H9 (cell line): ENCODE data around the gene MED22. TPM values are rescaled to one million over a fixed set of nuclear protein-coding genes. Genes with fewer than 3 reads are reported as not detected.

Experiments used
- DNase-seq: peaks from one replicate; pipeline ENCODE4 v3.0.0-alpha.2; 2017
- H2AFZ ChIP-seq: one replicate; pipeline ENCODE4 v1.6.1; 2013; ENCODE audit warnings: mild to moderate bottlenecking, low read length, control low read depth, moderate library complexity
- H2AK5ac ChIP-seq: 2 replicates; pipeline ENCODE4 v1.6.1; 2013; ENCODE audit warnings: low read length, control low read depth, mixed read lengths; ENCODE audit not compliant: insufficient read length
- H2BK120ac ChIP-seq: one replicate; pipeline ENCODE4 v1.6.1; 2013; ENCODE audit warnings: low read depth, mild to moderate bottlenecking, low read length, control low read depth, inconsistent platforms; ENCODE audit not compliant: poor library complexity, severe bottlenecking
- H2BK12ac ChIP-seq: 2 replicates; pipeline ENCODE4 v1.6.1; 2013; ENCODE audit warnings: low read length, control low read depth, mixed read lengths, low read depth; ENCODE audit not compliant: insufficient read length
- H2BK15ac ChIP-seq: 2 replicates; pipeline ENCODE4 v1.6.1; 2013; ENCODE audit warnings: low read depth, low read length, control low read depth
- H2BK20ac ChIP-seq: one replicate; pipeline ENCODE4 v1.6.1; 2013; ENCODE audit warnings: low read depth, mild to moderate bottlenecking, low read length, control low read depth, inconsistent platforms; ENCODE audit not compliant: poor library complexity, severe bottlenecking
- H2BK5ac ChIP-seq: 2 replicates; pipeline ENCODE4 v1.6.1; 2013; ENCODE audit warnings: low read length, control low read depth, mixed read lengths; ENCODE audit not compliant: insufficient read length
- H3K14ac ChIP-seq: 2 replicates; pipeline ENCODE4 v1.6.1; 2013; ENCODE audit warnings: low read length, control low read depth; ENCODE audit not compliant: insufficient read depth
- H3K18ac ChIP-seq: 2 replicates; pipeline ENCODE4 v1.6.1; 2013; ENCODE audit warnings: low read depth, mild to moderate bottlenecking, mixed read lengths, low read length, control low read depth; ENCODE audit not compliant: insufficient read length
- H3K23ac ChIP-seq: 2 replicates; pipeline ENCODE4 v1.6.1; 2013; ENCODE audit warnings: low read length, control low read depth, mixed read lengths, low read depth; ENCODE audit not compliant: insufficient read length
- H3K23me2 ChIP-seq: 2 replicates; pipeline ENCODE4 v1.6.1; 2013; ENCODE audit warnings: low read depth, mild to moderate bottlenecking, mixed read lengths, low read length, control low read depth; ENCODE audit not compliant: insufficient read length, poor library complexity, severe bottlenecking
- H3K27ac ChIP-seq: 2 replicates; pipeline ENCODE4 v1.5.1; 2013; ENCODE audit warnings: low read length, control low read depth, mixed read lengths, low read depth; ENCODE audit not compliant: insufficient read length
- H3K27me3 ChIP-seq: 2 replicates; pipeline ENCODE4 v1.6.1; 2013; ENCODE audit warnings: low read length, control low read depth, inconsistent platforms; ENCODE audit not compliant: insufficient read depth
- H3K4ac ChIP-seq: 2 replicates; pipeline ENCODE4 v1.6.1; 2013; ENCODE audit warnings: low read depth, mild to moderate bottlenecking, control low read depth, inconsistent platforms, low read length, moderate library complexity
- H3K4me1 ChIP-seq: 2 replicates; pipeline ENCODE4 v1.6.1; 2013; ENCODE audit warnings: low read length, control low read depth, inconsistent platforms; ENCODE audit not compliant: insufficient read depth
- H3K4me2 ChIP-seq: 2 replicates; pipeline ENCODE4 v1.6.1; 2013; ENCODE audit warnings: low read length, control low read depth, mixed read lengths; ENCODE audit not compliant: insufficient read length, insufficient read depth
- H3K56ac ChIP-seq: 2 replicates; pipeline ENCODE4 v1.6.1; 2013; ENCODE audit warnings: low read depth, mild to moderate bottlenecking, mixed read lengths, low read length, control low read depth; ENCODE audit not compliant: insufficient read length
- H3K79me1 ChIP-seq: 2 replicates; pipeline ENCODE4 v1.6.1; 2013; ENCODE audit warnings: low read depth, mild to moderate bottlenecking, moderate library complexity, low read length, control low read depth, inconsistent platforms; ENCODE audit not compliant: insufficient read depth, poor library complexity, severe bottlenecking
- H3K79me2 ChIP-seq: 2 replicates; pipeline ENCODE4 v1.6.1; 2013; ENCODE audit warnings: low read length, control low read depth, inconsistent platforms; ENCODE audit not compliant: insufficient read depth
- H3K9ac ChIP-seq: 2 replicates; pipeline ENCODE4 v1.6.1; 2013; ENCODE audit warnings: low read length, control low read depth, mixed read lengths; ENCODE audit not compliant: insufficient read length; ENCODE audit errors: extremely low read depth
- H3K9me3 ChIP-seq: one replicate; pipeline ENCODE4 v1.6.1; 2013; ENCODE audit warnings: low read depth, low read length, inconsistent platforms; ENCODE audit not compliant: control insufficient read depth
- H3T11ph ChIP-seq: one replicate; pipeline ENCODE4 v1.6.1; 2013; ENCODE audit warnings: mild to moderate bottlenecking, low read length, control low read depth, inconsistent platforms
- H4K20me1 ChIP-seq: one replicate; pipeline ENCODE4 v1.6.1; 2013; ENCODE audit not compliant: control insufficient read depth, insufficient read length, insufficient read depth
- H4K5ac ChIP-seq: 2 replicates; pipeline ENCODE4 v1.6.1; 2013; ENCODE audit warnings: low read depth, mild to moderate bottlenecking, mixed read lengths, low read length, control low read depth; ENCODE audit not compliant: insufficient read length
- H4K8ac ChIP-seq: replicated peaks from 2 replicates; pipeline ENCODE4 v1.6.1; 2013; ENCODE audit warnings: low read length, control low read depth, mixed read lengths, low read depth; ENCODE audit not compliant: insufficient read length
- H4K91ac ChIP-seq: 2 replicates; pipeline ENCODE4 v1.6.1; 2013; ENCODE audit warnings: low read depth, mild to moderate bottlenecking, moderate library complexity, mixed read lengths, low read length, control low read depth; ENCODE audit not compliant: insufficient read length
- H3K27ac Mint-ChIP-seq, 3 experiments: 2 replicates in 2 of 3; 3 replicates in 1 of 3; pipeline ENCODE4 v1.8.0; 2020 to 2021; ENCODE audit warnings: mixed read lengths in 3 of 3, mild to moderate bottlenecking in 1 of 3, moderate library complexity in 1 of 3
- H3K27me3 Mint-ChIP-seq: 2 replicates; pipeline ENCODE4 v1.8.0; 2021; ENCODE audit warnings: low read depth, mild to moderate bottlenecking, moderate library complexity, mixed read lengths
- H3K36me3 Mint-ChIP-seq, 3 experiments: 2 replicates in 2 of 3; 3 replicates in 1 of 3; pipeline ENCODE4 v1.8.0; 2020 to 2021; ENCODE audit warnings: low read depth in 3 of 3, mixed read lengths in 3 of 3; ENCODE audit not compliant: insufficient read depth in 1 of 3
- H3K4me1 Mint-ChIP-seq, 2 experiments: 2 replicates each; pipeline ENCODE4 v1.8.0; 2020; ENCODE audit warnings: mixed read lengths in 2 of 2
- H3K4me3 Mint-ChIP-seq, 2 experiments: 2 replicates in 1 of 2; 3 replicates in 1 of 2; pipeline ENCODE4 v1.8.0; 2020 to 2021; ENCODE audit warnings: mild to moderate bottlenecking in 2 of 2, mixed read lengths in 2 of 2, moderate library complexity in 1 of 2
- H3K9me3 Mint-ChIP-seq, 2 experiments: 2 replicates in 1 of 2; 3 replicates in 1 of 2; pipeline ENCODE4 v1.8.0; 2020; ENCODE audit warnings: mild to moderate bottlenecking in 2 of 2, mixed read lengths in 2 of 2, moderate library complexity in 1 of 2
- CTCF ChIP-seq: fragments of 200-600 bp; sonication (generic); conservative IDR thresholded peaks from 3 replicates; pipeline ENCODE4 v1.8.0; 2021; ENCODE audit warnings: antibody characterized with exemption, mild to moderate bottlenecking
- WGBS: extraction: QIAGEN DNeasy Blood & Tissue Kit; methylation state at CpG from one replicate; pipeline ENCODE4 v1.1.7; 2013; ENCODE audit warnings: missing lambda C conversion rate, low lambda C conversion rate, mixed read lengths; ENCODE audit not compliant: insufficient read length; ENCODE audit errors: extremely low coverage; 5-methylcytosine and 5-hydroxymethylcytosine counted together
- total RNA-seq: library from RNA; stranded (reverse); gene quantifications from 2 replicates; pipeline ENCODE4 v1.2.1, GENCODE V29; 2021

Gene MED22
- total RNA-seq, 1 experiment from 2014 or later, result 60.1 TPM

DNA sequence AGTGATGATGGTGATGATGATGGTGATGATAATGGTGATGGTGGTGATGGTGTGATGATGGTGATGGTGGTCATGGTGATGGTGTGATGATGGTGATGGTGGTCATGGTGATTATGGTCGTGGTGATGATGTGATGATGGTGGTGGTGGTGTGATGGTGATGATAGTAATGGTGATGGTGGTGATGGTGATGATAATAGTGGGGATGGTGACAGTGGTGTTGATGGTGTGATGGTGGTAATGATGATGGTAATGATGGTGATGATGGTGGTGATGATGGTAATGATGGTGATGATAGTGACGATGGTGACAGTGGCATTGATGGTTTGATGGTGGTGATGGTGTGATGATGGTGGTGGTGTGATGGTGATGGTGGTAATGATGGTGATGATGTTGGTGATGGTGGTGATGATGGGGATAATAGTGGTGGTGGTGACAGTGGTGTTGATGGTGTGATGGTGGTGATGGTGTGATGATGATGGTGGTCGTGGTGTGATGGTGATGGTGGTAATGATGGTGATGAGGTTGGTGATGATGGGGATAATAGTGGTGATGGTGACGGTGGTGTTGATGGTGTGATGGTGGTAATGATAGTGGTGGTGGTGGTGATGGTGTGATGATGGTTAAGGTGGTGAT, 34.7 kb upstream of the MED22 start:
- no peak overlapping the region for H3K9ac ChIP-seq
- H2AFZ ChIP-seq, result no peak overlapping the region
- H3K79me1 ChIP-seq, result no peaks in the 10 kb centered on the region
- peak overlapping the region; percentile 55 for H3K23ac ChIP-seq
- TF ChIP-seq CTCF, result no peak
- no peak overlapping the region for H2BK120ac ChIP-seq
- no peaks in the 10 kb centered on the region for H3K9me3 ChIP-seq
- H3K14ac ChIP-seq, result no peak overlapping the region
- no peak overlapping the region for H2AK5ac ChIP-seq
- no peak overlapping the region for H2BK5ac ChIP-seq
- no peak overlapping the region for H2BK12ac ChIP-seq
- DNase-seq, result no peak
- H3K27ac Mint-ChIP-seq, result no peak overlapping the region
- H3K4me1 Mint-ChIP-seq, result no peaks in the 10 kb centered on the region; a peak in 1 of 4 replicates
- H3K23me2 ChIP-seq, result no peaks in the 10 kb centered on the region
- H2BK15ac ChIP-seq, result no peak overlapping the region
- no peaks in the 10 kb centered on the region for H3K36me3 Mint-ChIP-seq
- no peak overlapping the region for H3K4ac ChIP-seq
- no peak overlapping the region for H3K18ac ChIP-seq
- H3K4me2 ChIP-seq, result no peak overlapping the region
- peak overlapping the region; percentile 95 for H4K8ac ChIP-seq
- H2BK20ac ChIP-seq, result no peak overlapping the region
- no peaks in the 10 kb centered on the region; a peak in 1 of 5 replicates for H3K9me3 Mint-ChIP-seq
- H3K79me2 ChIP-seq, result no peaks in the 10 kb centered on the region
- H3K27me3 Mint-ChIP-seq, result peaks cover 19% of the 10 kb centered on the region
- H3K27me3 ChIP-seq, result no peaks in the 10 kb centered on the region
- H3T11ph ChIP-seq, result no peak overlapping the region
- H4K91ac ChIP-seq, result no peak overlapping the region
- no peak overlapping the region for H3K56ac ChIP-seq
- peaks cover 3% of the 10 kb centered on the region for H4K20me1 ChIP-seq
- H3K4me1 ChIP-seq, result no peaks in the 10 kb centered on the region
- peak overlapping the region; percentile 9 for H4K5ac ChIP-seq
- no peak overlapping the region for H3K4me3 Mint-ChIP-seq
- WGBS, result 100% methylated on average over 3 of the region's 4 CpGs
- no peak overlapping the region for H3K27ac ChIP-seq
